MCF 10A (cell line): ENCODE data around the gene STK24. TPM values are rescaled to one million over a fixed set of nuclear protein-coding genes. Genes with fewer than 3 reads are reported as not detected.

Source experiments
- BruUV-seq: library from RNA; stranded (reverse); fragments of 400-500 nt; replicated peaks from 2 replicates; lab custom pipeline; 2021; lab: Mats Ljungman, UMichigan
- CTCF ChIA-PET: fragments of 300-600 bp; sonication (Branson Sonifier 250); formaldehyde crosslinking; extraction: SDS; loops from one replicate; lab custom pipeline; 2021; ENCODE audit warnings: antibody characterized with exemption, inconsistent platforms; lab: Yijun Ruan, JAX
- POLR2A ChIA-PET: fragments of 300-600, 350-650 bp; sonication (Branson Sonifier 250); formaldehyde crosslinking; extraction: SDS; loops from one replicate; lab custom pipeline; 2020; ENCODE audit warnings: antibody characterized with exemption, inconsistent platforms; lab: Yijun Ruan, JAX
- DNase-seq: peaks from one replicate; pipeline ENCODE4 v3.0.0-alpha.2; 2018; ENCODE audit not compliant: unreplicated experiment
- H3K27ac Mint-ChIP-seq: one replicate; pipeline ENCODE4 v1.8.0; 2022; ENCODE audit warnings: mild to moderate bottlenecking, low read depth, mixed read lengths; ENCODE audit not compliant: unreplicated experiment
- H3K27me3 Mint-ChIP-seq: one replicate; pipeline ENCODE4 v1.8.0; 2022; ENCODE audit warnings: mixed read lengths; ENCODE audit not compliant: insufficient read depth, unreplicated experiment
- H3K36me3 Mint-ChIP-seq: one replicate; pipeline ENCODE4 v1.8.0; 2022; ENCODE audit warnings: mild to moderate bottlenecking, moderate library complexity, mixed read lengths; ENCODE audit not compliant: insufficient read depth, unreplicated experiment
- H3K4me1 Mint-ChIP-seq: one replicate; pipeline ENCODE4 v1.8.0; 2022; ENCODE audit warnings: mixed read lengths; ENCODE audit not compliant: insufficient read depth, unreplicated experiment
- H3K4me3 Mint-ChIP-seq: one replicate; pipeline ENCODE4 v1.8.0; 2022; ENCODE audit warnings: mild to moderate bottlenecking, moderate library complexity, mixed read lengths; ENCODE audit not compliant: unreplicated experiment
- H3K9me3 Mint-ChIP-seq: one replicate; pipeline ENCODE4 v1.8.0; 2022; ENCODE audit warnings: mixed read lengths; ENCODE audit not compliant: unreplicated experiment
- CTCF ChIP-seq: fragments of 200-600 bp; IDR thresholded peaks from one replicate; pipeline ENCODE4 v1.8.0; 2022; ENCODE audit warnings: antibody characterized with exemption, mild to moderate bottlenecking; ENCODE audit not compliant: unreplicated experiment
- intact Hi-C: fragments of 100-400 bp; cut with micrococcal nuclease; formaldehyde crosslinking; loops from 2 replicates; pipeline ENCODE4 v1.14.1; 2022
- total RNA-seq: library from RNA; stranded (reverse); gene quantifications from 2 replicates; pipeline ENCODE4 v1.2.3, GENCODE V29; 2022

STK24 gene
- total RNA-seq, 1 experiment from 2014 or later, result 200 TPM

GRCh38 chr13:98493042-98493712 is 83.7 kb downstream of the STK24 start:
- peaks cover 23% of the 10 kb centered on the region for H3K36me3 Mint-ChIP-seq
- BruUV-seq, result no TSS peak
- H3K9me3 Mint-ChIP-seq, result no peaks in the 10 kb centered on the region
- H3K27ac Mint-ChIP-seq, result peak overlapping the region; percentile 80
- no peak for TF ChIP-seq CTCF
- CTCF ChIA-PET, result interaction anchor here (0.6 to 1.2 kb wide), 2 partner anchors 11 to 1253 kb away, joined by 3 read pairs; no protein-coding TSS in a partner anchor
- peaks cover 43% of the 10 kb centered on the region for H3K4me1 Mint-ChIP-seq
- DNase-seq, result no peak
- H3K4me3 Mint-ChIP-seq, result no peak overlapping the region
- POLR2A ChIA-PET, result interaction anchor here (1.4 kb wide), 1 partner anchor 9 kb away, joined by 8 read pairs; no protein-coding TSS in a partner anchor
- no peaks in the 10 kb centered on the region for H3K27me3 Mint-ChIP-seq
- intact Hi-C loops, result no loop called here

- CTCF ChIA-PET, result interaction anchor here (0.6 to 1.0 kb wide), 2 partner anchors 17 to 73 kb away, joined by 3 read pairs; no protein-coding TSS in a partner anchor
- BruUV-seq, result no TSS peak
Measured at GRCh38 chr13:98492335-98493041, 84.4 kb downstream of the STK24 start.

GRCh38 chr13:98490866-98491265 is 86.0 kb downstream of the STK24 start:
- intact Hi-C loops, result no loop called here
- BruUV-seq, result no TSS peak
- H3K27me3 Mint-ChIP-seq, result no peaks in the 10 kb centered on the region
- POLR2A ChIA-PET, result interaction anchor here (0.6 to 0.9 kb wide), 2 partner anchors 87 to 164 kb away, joined by 3 read pairs; no protein-coding TSS in a partner anchor
- no peak overlapping the region for H3K4me3 Mint-ChIP-seq
- DNase-seq, result no peak
- peak overlapping the region; percentile 80 for H3K27ac Mint-ChIP-seq
- no peak for TF ChIP-seq CTCF
- H3K4me1 Mint-ChIP-seq, result peaks cover 34% of the 10 kb centered on the region
- no peaks in the 10 kb centered on the region for H3K9me3 Mint-ChIP-seq
- CTCF ChIA-PET, result interaction anchor here (0.6 to 0.8 kb wide), 4 partner anchors 29 to 984 kb away, joined by 3 to 5 read pairs (median 4); no protein-coding TSS in a partner anchor
- H3K36me3 Mint-ChIP-seq, result peaks cover 7% of the 10 kb centered on the region

More at GRCh38 chr13:98492335-98493041, 84.4 kb downstream of the STK24 start:
- Mint-ChIP-seq H3K4me3 (no peak overlapping the region), H3K36me3 (peaks cover 18% of the 10 kb centered on the region), H3K4me1 (peaks cover 46% of the 10 kb centered on the region), H3K9me3 (no peaks in the 10 kb centered on the region), H3K27ac (peak overlapping the region; percentile 80), H3K27me3 (no peaks in the 10 kb centered on the region)
- TF ChIP-seq CTCF, result no peak
- POLR2A ChIA-PET, result no interaction called here
- intact Hi-C loops, result no loop called here
- no peak for DNase-seq
